HL-60 (cell line): ENCODE data around the gene MYLK4.

Experiments
- GABPA ChIP-seq: IDR thresholded peaks from 2 replicates; pipeline ENCODE4 v1.6.1; 2012; ENCODE audit warnings: low read depth
- POLR2AphosphoS5 ChIP-seq: IDR thresholded peaks from 2 replicates; pipeline ENCODE4 v1.6.1; 2012; ENCODE audit warnings: low read depth
- REST ChIP-seq: IDR thresholded peaks from 2 replicates; pipeline ENCODE4 v1.6.1; 2012; ENCODE audit warnings: low read depth; ENCODE audit not compliant: insufficient replicate concordance
- SPI1 ChIP-seq: IDR thresholded peaks from 2 replicates; pipeline ENCODE4 v1.6.1; 2012; ENCODE audit warnings: low read depth, mild to moderate bottlenecking, borderline replicate concordance
- TF ChIP-seq, protein P1 (sequence below): IDR thresholded peaks from one replicate; pipeline ENCODE4 v1.5.1; 2011; ENCODE audit warnings: low read length, control low read depth, inconsistent platforms; ENCODE audit not compliant: insufficient read depth

GRCh38 chr6:2614846-2615245 lies 135.9 kb downstream of the MYLK4 start:
- TF ChIP-seq, protein P1, sequence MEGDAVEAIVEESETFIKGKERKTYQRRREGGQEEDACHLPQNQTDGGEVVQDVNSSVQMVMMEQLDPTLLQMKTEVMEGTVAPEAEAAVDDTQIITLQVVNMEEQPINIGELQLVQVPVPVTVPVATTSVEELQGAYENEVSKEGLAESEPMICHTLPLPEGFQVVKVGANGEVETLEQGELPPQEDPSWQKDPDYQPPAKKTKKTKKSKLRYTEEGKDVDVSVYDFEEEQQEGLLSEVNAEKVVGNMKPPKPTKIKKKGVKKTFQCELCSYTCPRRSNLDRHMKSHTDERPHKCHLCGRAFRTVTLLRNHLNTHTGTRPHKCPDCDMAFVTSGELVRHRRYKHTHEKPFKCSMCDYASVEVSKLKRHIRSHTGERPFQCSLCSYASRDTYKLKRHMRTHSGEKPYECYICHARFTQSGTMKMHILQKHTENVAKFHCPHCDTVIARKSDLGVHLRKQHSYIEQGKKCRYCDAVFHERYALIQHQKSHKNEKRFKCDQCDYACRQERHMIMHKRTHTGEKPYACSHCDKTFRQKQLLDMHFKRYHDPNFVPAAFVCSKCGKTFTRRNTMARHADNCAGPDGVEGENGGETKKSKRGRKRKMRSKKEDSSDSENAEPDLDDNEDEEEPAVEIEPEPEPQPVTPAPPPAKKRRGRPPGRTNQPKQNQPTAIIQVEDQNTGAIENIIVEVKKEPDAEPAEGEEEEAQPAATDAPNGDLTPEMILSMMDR: no peak
- TF ChIP-seq POLR2AphosphoS5: no peak
- no peak for TF ChIP-seq REST
- TF ChIP-seq GABPA: no peak
- no peak for TF ChIP-seq SPI1
